Natural killer cell (primary cell): ENCODE measurements around the gene EVI5L. TPM values are rescaled to one million over a fixed set of nuclear protein-coding genes. Genes with fewer than 3 reads are reported as not detected.

Source experiments
- ATAC-seq, 3 donors: fragments of 150-1000 bp in 2 of 3; fragments of 200-7000 bp in 1 of 3; cut with Tn5 transposase; 1 replicate in 1 of 3; 2 replicates in 2 of 3; pipeline ENCODE4 v1.10.0; 2021; ENCODE audit warnings: mild to moderate bottlenecking in 2 of 3, moderate library complexity in 2 of 3
- DNase-seq, 2 donors: peaks; one replicate each; pipeline versions ENCODE4 v3.0.0 to v3.0.0-alpha.2; 2013 to 2021; ENCODE audit warnings: mixed read lengths in 1 of 2
- H3K27ac ChIP-seq: one replicate; pipeline ENCODE4 v1.5.1; 2013; ENCODE audit warnings: mild to moderate bottlenecking, low read length
- H3K27me3 ChIP-seq: one replicate; pipeline ENCODE4 v1.6.1; 2013; ENCODE audit warnings: low read length; ENCODE audit not compliant: control insufficient read depth, insufficient read depth
- H3K36me3 ChIP-seq: one replicate; pipeline ENCODE4 v1.6.1; 2013; ENCODE audit warnings: low read length; ENCODE audit not compliant: control insufficient read depth, insufficient read depth
- H3K4me1 ChIP-seq: one replicate; pipeline ENCODE4 v1.6.1; 2013; ENCODE audit warnings: low read length; ENCODE audit not compliant: control insufficient read depth, insufficient read depth
- H3K4me3 ChIP-seq: one replicate; pipeline ENCODE4 v1.5.1; 2013; ENCODE audit warnings: low read length
- H3K9me3 ChIP-seq: one replicate; pipeline ENCODE4 v1.6.1; 2013; ENCODE audit warnings: low read length; ENCODE audit not compliant: control insufficient read depth, insufficient read depth
- H3K27ac Mint-ChIP-seq, 2 donors: one replicate each; pipeline ENCODE4 v1.8.0; 2022; ENCODE audit warnings: mild to moderate bottlenecking in 2 of 2, mixed read lengths in 2 of 2, moderate library complexity in 1 of 2
- H3K27me3 Mint-ChIP-seq, 2 donors: one replicate each; pipeline ENCODE4 v1.8.0; 2022; ENCODE audit warnings: low read depth in 2 of 2, mixed read lengths in 2 of 2
- H3K36me3 Mint-ChIP-seq: one replicate; pipeline ENCODE4 v1.8.0; 2022; ENCODE audit warnings: mixed read lengths
- H3K4me1 Mint-ChIP-seq, 2 donors: one replicate each; pipeline ENCODE4 v1.8.0; 2022; ENCODE audit warnings: mixed read lengths in 2 of 2
- H3K4me3 Mint-ChIP-seq: one replicate; pipeline ENCODE4 v1.8.0; 2022; ENCODE audit warnings: mild to moderate bottlenecking, moderate library complexity, mixed read lengths
- H3K9me3 Mint-ChIP-seq, 2 donors: one replicate each; pipeline ENCODE4 v1.8.0; 2022; ENCODE audit warnings: mixed read lengths in 2 of 2
- CTCF ChIP-seq: fragments of 200-600 bp; IDR thresholded peaks from one replicate; pipeline ENCODE4 v1.8.0; 2022; ENCODE audit warnings: antibody characterized with exemption
- WGBS: methylation state at CpG from one replicate; pipeline ENCODE4 v1.1.7; 2013; ENCODE audit warnings: missing lambda C conversion rate; ENCODE audit not compliant: insufficient coverage; 5-methylcytosine and 5-hydroxymethylcytosine counted together
- intact Hi-C: fragments of 100-400 bp; cut with micrococcal nuclease; formaldehyde crosslinking; loops from one replicate; pipeline ENCODE4 v1.14.2; 2022
- total RNA-seq, 4 donors: library from RNA; stranded (reverse); fragments of 120-200 nt in 1 of 4; gene quantifications; one replicate each; pipeline versions ENCODE4 v1.2.3 to v1.2.4, GENCODE V29; 2013 to 2022

EVI5L gene
- total RNA-seq, 3 donors from 2014 or later (not counting 1 experiment from before 2014, with no cell fraction given): 9.6 to 13.5 (median 11.3) TPM

GRCh38 chr19:7897292-7897691 lies 67.3 kb downstream of the EVI5L start:
- Histone ChIP-seq H3K27me3 (no peaks in the 10 kb centered on the region), H3K9me3 (no peaks in the 10 kb centered on the region), H3K4me1 (no peaks in the 10 kb centered on the region), H3K27ac (no peak overlapping the region), H3K4me3 (no peak overlapping the region), H3K36me3 (no peaks in the 10 kb centered on the region)
- Mint-ChIP-seq H3K4me3 (no peak overlapping the region), H3K4me1 (no peaks in the 10 kb centered on the region), H3K27ac (no peak overlapping the region), H3K27me3 (peaks cover 0 to 5% of the 10 kb centered on the region in 2 donors), H3K36me3 (no peaks in the 10 kb centered on the region), H3K9me3 (no peaks in the 10 kb centered on the region)
- DNase-seq: no peak
- no peak for ATAC-seq
- WGBS: 90% methylated on average over 11 of the region's 11 CpGs
- no peak for TF ChIP-seq CTCF
- intact Hi-C loops: no loop called here

GRCh38 chr19:7898967-7899366 lies 68.9 kb downstream of the EVI5L start:
- WGBS: 94% methylated on average over 16 of the region's 16 CpGs
- Histone ChIP-seq H3K9me3 (no peaks in the 10 kb centered on the region), H3K27me3 (no peaks in the 10 kb centered on the region), H3K4me1 (peaks cover 9% of the 10 kb centered on the region), H3K36me3 (no peaks in the 10 kb centered on the region), H3K4me3 (no peak overlapping the region), H3K27ac (no peak overlapping the region)
- H3K4me1 Mint-ChIP-seq: peaks cover 9 to 12% of the 10 kb centered on the region in 2 donors
- no peak overlapping the region for H3K4me3 Mint-ChIP-seq
- H3K9me3 Mint-ChIP-seq: no peaks in the 10 kb centered on the region
- DNase-seq: no peak
- no peak for ATAC-seq
- no peak for TF ChIP-seq CTCF
- H3K27me3 Mint-ChIP-seq: peaks cover 0 to 8% of the 10 kb centered on the region in 2 donors
- no peak overlapping the region for H3K27ac Mint-ChIP-seq
- H3K36me3 Mint-ChIP-seq: no peaks in the 10 kb centered on the region
- intact Hi-C loops: no loop called here

GRCh38 chr19:7899751-7900378 lies 69.8 kb downstream of the EVI5L start:
- ATAC-seq (no peak), DNase-seq (no peak)
- H3K27me3 ChIP-seq: no peaks in the 10 kb centered on the region
- Mint-ChIP-seq H3K27ac (no peak overlapping the region), H3K4me3 (no peak overlapping the region), H3K9me3 (no peaks in the 10 kb centered on the region), H3K4me1 (peaks cover 15 to 19% of the 10 kb centered on the region in 2 donors), H3K27me3 (peaks cover 0 to 6% of the 10 kb centered on the region in 2 donors), H3K36me3 (no peaks in the 10 kb centered on the region)
- no peaks in the 10 kb centered on the region for H3K9me3 ChIP-seq
- no peak overlapping the region for H3K4me3 ChIP-seq
- H3K27ac ChIP-seq: no peak overlapping the region
- TF ChIP-seq CTCF: no peak
- WGBS: 92% methylated on average over 34 of the region's 34 CpGs
- H3K4me1 ChIP-seq: peaks cover 15% of the 10 kb centered on the region
- intact Hi-C loops: no loop called here
- no peaks in the 10 kb centered on the region for H3K36me3 ChIP-seq

GRCh38 chr19:7900401-7900870 lies 70.4 kb downstream of the EVI5L start:
- Mint-ChIP-seq H3K27me3 (peaks cover 0 to 6% of the 10 kb centered on the region in 2 donors), H3K4me1 (peaks cover 20 to 25% of the 10 kb centered on the region in 2 donors), H3K9me3 (no peaks in the 10 kb centered on the region), H3K36me3 (no peaks in the 10 kb centered on the region), H3K4me3 (no peak overlapping the region), H3K27ac (no peak overlapping the region)
- Histone ChIP-seq H3K4me3 (no peak overlapping the region), H3K27ac (no peak overlapping the region), H3K4me1 (peaks cover 21% of the 10 kb centered on the region), H3K36me3 (peaks cover 4% of the 10 kb centered on the region), H3K27me3 (no peaks in the 10 kb centered on the region), H3K9me3 (no peaks in the 10 kb centered on the region)
- WGBS: 89% methylated on average over 21 of the region's 21 CpGs
- no peak for TF ChIP-seq CTCF
- no peak for DNase-seq
- ATAC-seq: no peak
- intact Hi-C loops: no loop called here
